NCI-H2227 treated with DMSO at 0.1 percent for 48 hours (cell line): ENCODE results near the gene NXT2.
"Not testable (repeated sequence)": the region's sequence is repeated elsewhere in the genome, so short reads cannot be mapped to it uniquely, and the experiment has no call there.

Source experiments
- DNase-seq: peaks from one replicate; lab custom pipeline; 2025; lab: John Stamatoyannopoulos, UW

Gene NXT2

GRCh38 chrX:109536439-109537323 lies at the start of gene NXT2:
NXT2 (plus strand) TSS chrX:109536844; CDS start chrX:109537007, 163 bp downstream.
- DNase-seq: peak; percentile 90

- no peak for DNase-seq
Measured at GRCh38 chrX:109487640-109488039, 49.0 kb upstream of the NXT2 start.

GRCh38 chrX:109489174-109489573 lies 47.5 kb upstream of the NXT2 start:
- no peak for DNase-seq

GRCh38 chrX:109498434-109498833 lies 38.2 kb upstream of the NXT2 start:
- DNase-seq: no peak

- no peak for DNase-seq
Measured at GRCh38 chrX:109501176-109501575, 35.5 kb upstream of the NXT2 start.

- no peak for DNase-seq
Measured at GRCh38 chrX:109508915-109509314, 27.7 kb upstream of the NXT2 start.

GRCh38 chrX:109511113-109511512 lies 25.5 kb upstream of the NXT2 start:
- no peak for DNase-seq

- no peak for DNase-seq
Measured at GRCh38 chrX:109519001-109519400, 17.6 kb upstream of the NXT2 start.

- no peak for DNase-seq
Measured at GRCh38 chrX:109533005-109533404, 3.6 kb upstream of the NXT2 start.

- no peak for DNase-seq
Measured at GRCh38 chrX:109533631-109534030, 3.0 kb upstream of the NXT2 start.

GRCh38 chrX:109534933-109535332 lies 1.7 kb upstream of the NXT2 start:
- no peak for DNase-seq

GRCh38 chrX:109535578-109535977 lies 1.1 kb upstream of the NXT2 start:
- peak; percentile 48 for DNase-seq

- no peak for DNase-seq
Measured at GRCh38 chrX:109537324-109537665, 651 bp downstream of the NXT2 start.

- DNase-seq: not testable (repeated sequence)
Measured at GRCh38 chrX:109539007-109539406, 2.4 kb downstream of the NXT2 start.

- no peak for DNase-seq
Measured at GRCh38 chrX:109553862-109554261, 17.2 kb downstream of the NXT2 start.

GRCh38 chrX:109576083-109576482 lies 39.4 kb downstream of the NXT2 start:
- DNase-seq: not testable (repeated sequence)

GRCh38 chrX:109577055-109577454 lies 40.4 kb downstream of the NXT2 start:
- no peak for DNase-seq

GRCh38 chrX:109578916-109579315 lies 42.3 kb downstream of the NXT2 start:
- DNase-seq: no peak

- no peak for DNase-seq
Measured at GRCh38 chrX:109585488-109585887, 48.8 kb downstream of the NXT2 start.

GRCh38 chrX:109590176-109590575 lies 53.5 kb downstream of the NXT2 start:
- no peak for DNase-seq
